Measurements from ENCODE around the gene DIAPH3.

DNA sequence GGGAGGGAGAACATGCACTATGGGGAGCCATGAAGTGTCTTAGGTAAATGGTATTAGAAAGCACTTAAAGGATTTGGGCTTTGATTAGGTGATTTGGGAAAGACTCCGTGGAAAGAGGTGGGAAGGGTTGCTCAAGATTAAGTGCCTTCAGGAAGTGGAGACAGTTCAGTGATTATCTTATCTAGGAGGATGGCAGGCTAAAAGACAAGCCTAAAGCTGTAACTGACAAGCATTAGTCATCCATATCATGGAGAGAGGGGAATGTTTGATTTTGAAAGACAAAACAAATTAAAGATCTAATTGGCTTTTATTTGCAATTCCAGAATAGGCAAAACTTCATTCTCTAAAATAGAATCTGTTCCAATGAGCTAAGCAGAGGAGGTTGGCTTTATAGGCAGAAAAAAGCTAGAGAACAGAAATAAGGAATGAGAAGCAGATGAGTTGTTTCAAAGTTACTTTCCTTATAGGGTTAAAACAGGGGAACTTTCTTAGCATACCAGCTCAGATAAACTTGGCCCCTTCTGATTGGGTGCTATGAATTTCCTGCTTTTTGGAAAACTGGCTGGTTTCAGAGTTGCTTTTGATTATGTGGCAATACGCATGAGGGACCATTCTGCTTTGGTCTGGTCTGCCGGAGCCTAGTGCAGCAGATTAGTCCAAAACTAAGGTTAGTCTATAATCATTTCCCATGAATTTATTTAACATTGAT is 1.8 kb upstream of the DIAPH3 start:
- TF ChIP-seq, protein P1, sequence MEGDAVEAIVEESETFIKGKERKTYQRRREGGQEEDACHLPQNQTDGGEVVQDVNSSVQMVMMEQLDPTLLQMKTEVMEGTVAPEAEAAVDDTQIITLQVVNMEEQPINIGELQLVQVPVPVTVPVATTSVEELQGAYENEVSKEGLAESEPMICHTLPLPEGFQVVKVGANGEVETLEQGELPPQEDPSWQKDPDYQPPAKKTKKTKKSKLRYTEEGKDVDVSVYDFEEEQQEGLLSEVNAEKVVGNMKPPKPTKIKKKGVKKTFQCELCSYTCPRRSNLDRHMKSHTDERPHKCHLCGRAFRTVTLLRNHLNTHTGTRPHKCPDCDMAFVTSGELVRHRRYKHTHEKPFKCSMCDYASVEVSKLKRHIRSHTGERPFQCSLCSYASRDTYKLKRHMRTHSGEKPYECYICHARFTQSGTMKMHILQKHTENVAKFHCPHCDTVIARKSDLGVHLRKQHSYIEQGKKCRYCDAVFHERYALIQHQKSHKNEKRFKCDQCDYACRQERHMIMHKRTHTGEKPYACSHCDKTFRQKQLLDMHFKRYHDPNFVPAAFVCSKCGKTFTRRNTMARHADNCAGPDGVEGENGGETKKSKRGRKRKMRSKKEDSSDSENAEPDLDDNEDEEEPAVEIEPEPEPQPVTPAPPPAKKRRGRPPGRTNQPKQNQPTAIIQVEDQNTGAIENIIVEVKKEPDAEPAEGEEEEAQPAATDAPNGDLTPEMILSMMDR (IDR thresholded peaks at IDR 0.05): no peak
- TF ChIP-seq EP300 (IDR thresholded peaks at IDR 0.05): no peak
- TF ChIP-seq POLR2A (IDR thresholded peaks at IDR 0.05): no peak
